ENCODE results near the gene HHAT. TPM values are rescaled to one million over a fixed set of nuclear protein-coding genes. Genes with fewer than 3 reads are reported as not detected.

Gene HHAT
- total RNA-seq, 1 donor from 2014 or later = 11.4 TPM

DNA sequence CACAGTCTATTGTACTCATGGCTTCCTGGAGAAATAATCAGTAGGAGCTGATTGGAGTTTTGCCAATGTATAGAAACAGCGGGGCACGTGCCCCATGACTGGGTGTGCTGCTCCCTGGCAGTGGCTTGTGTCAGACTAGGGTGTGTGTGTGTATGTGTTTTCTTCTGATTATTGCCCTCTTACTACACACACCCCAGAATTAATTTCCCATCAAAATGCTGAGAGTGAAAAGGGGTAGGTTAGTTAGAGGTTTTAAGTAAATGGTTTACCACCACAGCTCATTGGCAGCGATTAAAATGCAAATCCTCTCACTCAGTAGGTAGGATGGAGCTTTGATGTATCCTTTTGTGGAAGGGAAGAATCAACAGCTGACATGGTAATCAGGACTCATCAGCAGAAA, 29.9 kb downstream of the HHAT start:
- Mint-ChIP-seq H3K9me3 (ENCODE audit: unreplicated experiment) (peaks cover under 1% of the 10 kb centered on the region), H3K36me3 (ENCODE audit: low read depth, unreplicated experiment) (no peaks in the 10 kb centered on the region), H3K4me3 (ENCODE audit: unreplicated experiment) (no peak overlapping the region), H3K27ac (ENCODE audit: unreplicated experiment) (no peak overlapping the region), H3K27me3 (ENCODE audit: low read depth, unreplicated experiment) (no peaks in the 10 kb centered on the region), H3K4me1 (ENCODE audit: low read depth, unreplicated experiment) (peaks cover 9% of the 10 kb centered on the region)
- no peaks in the 10 kb centered on the region for H3K79me2 ChIP-seq (ENCODE audit: insufficient read depth, low read length)
- no peak overlapping the region for H3K9ac ChIP-seq (ENCODE audit: low read length)
- H3K27ac ChIP-seq (ENCODE audit: low read depth, low read length) = no peak overlapping the region
- H3K9me3 ChIP-seq (ENCODE audit: insufficient read depth, low read depth, low read length) = no peaks in the 10 kb centered on the region
- H4K20me1 ChIP-seq (ENCODE audit: insufficient read depth, low read length) = no peaks in the 10 kb centered on the region
- peaks cover 3% of the 10 kb centered on the region for H3K27me3 ChIP-seq (ENCODE audit: insufficient read depth, low read length)
- no peaks in the 10 kb centered on the region for H3K4me1 ChIP-seq (ENCODE audit: insufficient read depth, low read length)
- DNase-seq (ENCODE audit: low read depth) = no peak
- TF ChIP-seq EZH2 (IDR thresholded peaks at IDR 0.05; ENCODE audit: insufficient read depth, low read length) = no peak
- TF ChIP-seq, protein P1, sequence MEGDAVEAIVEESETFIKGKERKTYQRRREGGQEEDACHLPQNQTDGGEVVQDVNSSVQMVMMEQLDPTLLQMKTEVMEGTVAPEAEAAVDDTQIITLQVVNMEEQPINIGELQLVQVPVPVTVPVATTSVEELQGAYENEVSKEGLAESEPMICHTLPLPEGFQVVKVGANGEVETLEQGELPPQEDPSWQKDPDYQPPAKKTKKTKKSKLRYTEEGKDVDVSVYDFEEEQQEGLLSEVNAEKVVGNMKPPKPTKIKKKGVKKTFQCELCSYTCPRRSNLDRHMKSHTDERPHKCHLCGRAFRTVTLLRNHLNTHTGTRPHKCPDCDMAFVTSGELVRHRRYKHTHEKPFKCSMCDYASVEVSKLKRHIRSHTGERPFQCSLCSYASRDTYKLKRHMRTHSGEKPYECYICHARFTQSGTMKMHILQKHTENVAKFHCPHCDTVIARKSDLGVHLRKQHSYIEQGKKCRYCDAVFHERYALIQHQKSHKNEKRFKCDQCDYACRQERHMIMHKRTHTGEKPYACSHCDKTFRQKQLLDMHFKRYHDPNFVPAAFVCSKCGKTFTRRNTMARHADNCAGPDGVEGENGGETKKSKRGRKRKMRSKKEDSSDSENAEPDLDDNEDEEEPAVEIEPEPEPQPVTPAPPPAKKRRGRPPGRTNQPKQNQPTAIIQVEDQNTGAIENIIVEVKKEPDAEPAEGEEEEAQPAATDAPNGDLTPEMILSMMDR (IDR thresholded peaks at IDR 0.05; ENCODE audit: insufficient read depth, low read depth, low read length) = no peak
- no peaks in the 10 kb centered on the region for H3K36me3 ChIP-seq (ENCODE audit: insufficient read depth, low read length)
- no peak overlapping the region for H3K4me3 ChIP-seq (ENCODE audit: insufficient read depth, low read depth, low read length)
- no peak for FAIRE-seq
- H2AFZ ChIP-seq (ENCODE audit: low read depth, low read length) = no peak overlapping the region
- H3K4me2 ChIP-seq (ENCODE audit: low read length) = no peak overlapping the region

DNA sequence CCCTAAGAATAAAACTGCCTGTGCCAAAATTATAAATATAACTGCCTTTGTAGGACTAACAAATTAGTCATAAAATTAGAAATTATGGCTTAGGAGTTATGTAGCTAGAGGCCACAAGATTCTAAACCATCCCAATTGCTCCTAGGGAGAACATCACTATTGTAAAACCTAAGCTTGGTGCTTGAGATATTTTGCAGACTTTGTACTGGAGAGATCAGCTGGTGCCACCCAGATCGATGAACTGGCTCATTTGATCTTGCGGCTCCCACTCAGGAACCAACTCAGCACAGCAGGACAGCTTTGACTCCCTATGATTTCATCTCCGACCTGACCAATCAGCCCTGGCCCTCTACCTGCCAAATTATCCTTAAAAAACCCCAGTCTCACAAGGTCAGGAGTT, 30.6 kb downstream of the HHAT start:
- Histone ChIP-seq H3K4me3 (ENCODE audit: insufficient read depth, low read depth, low read length) (no peak overlapping the region), H3K4me2 (ENCODE audit: low read length) (no peak overlapping the region), H3K79me2 (ENCODE audit: insufficient read depth, low read length) (no peaks in the 10 kb centered on the region), H4K20me1 (ENCODE audit: insufficient read depth, low read length) (no peaks in the 10 kb centered on the region), H3K4me1 (ENCODE audit: insufficient read depth, low read length) (no peaks in the 10 kb centered on the region), H3K9ac (ENCODE audit: low read length) (no peak overlapping the region), H3K9me3 (ENCODE audit: insufficient read depth, low read depth, low read length) (no peaks in the 10 kb centered on the region), H3K27ac (ENCODE audit: low read depth, low read length) (no peak overlapping the region), H3K36me3 (ENCODE audit: insufficient read depth, low read length) (no peaks in the 10 kb centered on the region), H3K27me3 (ENCODE audit: insufficient read depth, low read length) (peaks cover 3% of the 10 kb centered on the region), H2AFZ (ENCODE audit: low read depth, low read length) (no peak overlapping the region)
- DNase-seq (ENCODE audit: low read depth) = no peak
- H3K36me3 Mint-ChIP-seq (ENCODE audit: low read depth, unreplicated experiment) = no peaks in the 10 kb centered on the region
- no peak overlapping the region for H3K27ac Mint-ChIP-seq (ENCODE audit: unreplicated experiment)
- no peak for TF ChIP-seq EZH2 (IDR thresholded peaks at IDR 0.05; ENCODE audit: insufficient read depth, low read length)
- TF ChIP-seq, protein P1 (IDR thresholded peaks at IDR 0.05; ENCODE audit: insufficient read depth, low read depth, low read length) = no peak
- peaks cover 9% of the 10 kb centered on the region for H3K4me1 Mint-ChIP-seq (ENCODE audit: low read depth, unreplicated experiment)
- no peak for FAIRE-seq
- no peaks in the 10 kb centered on the region for H3K9me3 Mint-ChIP-seq (ENCODE audit: unreplicated experiment)
- no peak overlapping the region for H3K4me3 Mint-ChIP-seq (ENCODE audit: unreplicated experiment)
- no peaks in the 10 kb centered on the region for H3K27me3 Mint-ChIP-seq (ENCODE audit: low read depth, unreplicated experiment)

DNA sequence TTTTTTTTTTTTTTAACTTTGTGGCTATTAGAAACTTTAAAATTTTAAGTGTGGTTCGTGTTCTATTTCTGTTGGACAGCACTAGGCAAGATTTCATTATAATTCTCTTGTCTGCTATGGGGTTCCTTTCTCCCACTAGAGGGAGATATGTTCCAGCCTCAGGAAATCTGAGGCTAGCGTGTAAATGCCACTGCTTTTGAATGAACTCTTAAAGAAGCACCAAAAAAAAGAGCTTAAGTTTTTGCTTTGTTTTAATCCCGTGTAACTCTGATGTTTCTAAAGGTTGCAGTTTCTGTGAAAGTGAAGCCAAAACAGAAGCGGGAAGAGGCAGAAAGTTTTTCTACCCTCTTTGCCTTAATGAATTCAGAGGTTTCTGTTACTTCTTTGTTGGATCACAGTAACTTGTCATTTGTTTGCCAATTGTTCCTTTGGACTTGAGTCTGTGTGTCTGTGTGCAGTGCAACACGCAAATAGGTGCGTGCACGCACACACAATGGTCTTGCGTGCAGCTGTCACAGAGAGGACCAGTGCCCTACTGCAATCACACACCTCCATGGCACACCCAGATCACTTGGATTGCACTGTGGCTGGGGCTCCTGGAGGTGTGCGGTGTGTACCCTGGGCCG, 32.3 kb downstream of the HHAT start:
- Histone ChIP-seq H4K20me1 (ENCODE audit: insufficient read depth, low read length) (no peaks in the 10 kb centered on the region), H3K9me3 (ENCODE audit: insufficient read depth, low read depth, low read length) (no peaks in the 10 kb centered on the region), H3K27ac (ENCODE audit: low read depth, low read length) (no peak overlapping the region), H3K27me3 (ENCODE audit: insufficient read depth, low read length) (peaks cover 3% of the 10 kb centered on the region), H3K4me1 (ENCODE audit: insufficient read depth, low read length) (no peaks in the 10 kb centered on the region), H3K36me3 (ENCODE audit: insufficient read depth, low read length) (no peaks in the 10 kb centered on the region), H2AFZ (ENCODE audit: low read depth, low read length) (peak overlapping the region; percentile 5), H3K4me3 (ENCODE audit: insufficient read depth, low read depth, low read length) (no peak overlapping the region), H3K9ac (ENCODE audit: low read length) (no peak overlapping the region), H3K79me2 (ENCODE audit: insufficient read depth, low read length) (no peaks in the 10 kb centered on the region), H3K4me2 (ENCODE audit: low read length) (peak overlapping the region; percentile 47)
- Mint-ChIP-seq H3K36me3 (ENCODE audit: low read depth, unreplicated experiment) (no peaks in the 10 kb centered on the region), H3K27ac (ENCODE audit: unreplicated experiment) (no peak overlapping the region), H3K9me3 (ENCODE audit: unreplicated experiment) (no peaks in the 10 kb centered on the region), H3K4me3 (ENCODE audit: unreplicated experiment) (no peak overlapping the region), H3K27me3 (ENCODE audit: low read depth, unreplicated experiment) (no peaks in the 10 kb centered on the region), H3K4me1 (ENCODE audit: low read depth, unreplicated experiment) (peaks cover 9% of the 10 kb centered on the region)
- DNase-seq (ENCODE audit: low read depth) = peak; percentile 44
- TF ChIP-seq EZH2 (IDR thresholded peaks at IDR 0.05; ENCODE audit: insufficient read depth, low read length) = no peak
- TF ChIP-seq, protein P1 (IDR thresholded peaks at IDR 0.05; ENCODE audit: insufficient read depth, low read depth, low read length) = peak; percentile 80
- no peak for FAIRE-seq
